GM23248 (cell line): Measurements from ENCODE around the gene DCLK3.

Experiments
- EZH2 ChIP-seq: fragments of 200-600 bp; sonication (generic); IDR thresholded peaks from 2 replicates; pipeline ENCODE4 v1.6.1; 2018; ENCODE audit warnings: antibody characterized with exemption, mild to moderate bottlenecking; ENCODE audit not compliant: insufficient read depth, poor library complexity, severe bottlenecking
- EZH2phosphoT487 ChIP-seq: fragments of 200-600 bp; sonication (generic); IDR thresholded peaks from 2 replicates; pipeline ENCODE4 v1.6.1; 2018; ENCODE audit warnings: antibody characterized with exemption, moderate library complexity, mild to moderate bottlenecking, low read depth; ENCODE audit not compliant: insufficient read depth

DNA sequence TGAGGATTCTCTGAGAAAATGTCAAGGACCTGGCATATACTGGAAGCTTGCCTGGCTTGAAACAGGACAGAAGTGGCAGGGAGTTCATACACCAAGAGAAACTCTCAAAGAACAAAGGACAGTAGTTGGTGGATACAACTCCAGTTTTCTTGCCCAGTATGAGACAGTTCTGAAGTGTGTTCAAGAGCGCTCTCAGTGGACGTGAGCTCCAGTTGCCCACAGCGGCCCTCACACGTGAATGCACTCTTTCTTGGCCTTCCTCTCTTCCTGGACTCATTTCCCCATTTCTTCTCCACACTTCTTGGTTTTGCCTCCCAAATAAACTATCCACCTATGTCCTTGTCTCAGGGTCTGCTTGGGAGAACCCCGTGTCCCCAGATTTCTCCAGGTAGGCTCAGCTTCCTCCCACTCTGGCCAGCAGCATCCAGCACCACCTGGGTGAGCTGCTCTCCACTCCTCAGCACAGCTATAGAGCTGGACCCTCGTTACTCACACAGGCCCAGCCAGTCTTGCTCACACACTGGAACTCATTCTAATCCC lies 54.5 kb downstream of the DCLK3 start:
- TF ChIP-seq EZH2phosphoT487: no peak
- no peak for TF ChIP-seq EZH2
